Colonic mucosa (tissue), 4 donors: ENCODE data around the gene RASGRF2. TPM values are rescaled to one million over a fixed set of nuclear protein-coding genes. Genes with fewer than 3 reads are reported as not detected.

Experiments
- DNase-seq: peaks from one replicate; pipeline ENCODE4 v3.0.0-alpha.2; 2020
- H3K27ac ChIP-seq: fragments of 200-600 bp; one replicate; pipeline ENCODE4 v1.8.0; 2021
- H3K27me3 ChIP-seq: fragments of 200-600 bp; one replicate; pipeline ENCODE4 v1.8.0; 2021
- H3K36me3 ChIP-seq: fragments of 200-600 bp; one replicate; pipeline ENCODE4 v1.8.0; 2021
- H3K4me1 ChIP-seq: fragments of 200-600 bp; one replicate; pipeline ENCODE4 v1.8.0; 2021; ENCODE audit warnings: mild to moderate bottlenecking
- H3K4me3 ChIP-seq: fragments of 200-600 bp; one replicate; pipeline ENCODE4 v1.8.0; 2021
- H3K9ac ChIP-seq, 2 donors: one replicate each; pipeline ENCODE4 v1.7.0; 2013; ENCODE audit warnings: control low read depth in 2 of 2, low read depth in 2 of 2, low read length in 2 of 2
- H3K9me3 ChIP-seq: fragments of 200-600 bp; one replicate; pipeline ENCODE4 v1.8.0; 2021
- CTCF ChIP-seq: fragments of 200-600 bp; IDR thresholded peaks from one replicate; pipeline ENCODE4 v1.8.0; 2022; ENCODE audit warnings: antibody characterized with exemption, mild to moderate bottlenecking
- intact Hi-C: fragments of 100-400 bp; cut with DNase I; formaldehyde crosslinking; loops from one replicate; pipeline ENCODE4 v1.14.1; 2022
- total RNA-seq, 2 donors: library from RNA; stranded (reverse); fragmentation: NEBNext Ultra II Directional in 1 of 2; extraction: Animal tissue kit (Norgen Biotek cat#: 25700) in 1 of 2; gene quantifications; one replicate each; pipeline ENCODE4 v1.2.1, GENCODE V29; 2021
- donor health status: healthy.
- donor health status: DM: no; HTN: no; CAD: no.
- donor health status: DM: no; HTN: no; CAD: no.

Gene RASGRF2
- total RNA-seq, 2 donors from 2014 or later = 2.8 to 3.5 TPM

GRCh38 chr5:81020478-81021167 is 60.5 kb downstream of the RASGRF2 start:
- TF ChIP-seq CTCF = no peak
- H3K4me1 ChIP-seq = no peaks in the 10 kb centered on the region
- no peak overlapping the region for H3K27ac ChIP-seq
- no peaks in the 10 kb centered on the region for H3K27me3 ChIP-seq
- H3K9ac ChIP-seq = no peak overlapping the region
- H3K4me3 ChIP-seq = no peak overlapping the region
- DNase-seq = no peak
- H3K36me3 ChIP-seq = no peaks in the 10 kb centered on the region
- no peaks in the 10 kb centered on the region for H3K9me3 ChIP-seq
- intact Hi-C loops = no loop called here

- Histone ChIP-seq H3K27me3 (no peaks in the 10 kb centered on the region), H3K9me3 (no peaks in the 10 kb centered on the region), H3K4me3 (no peak overlapping the region), H3K4me1 (no peaks in the 10 kb centered on the region), H3K27ac (no peak overlapping the region), H3K36me3 (no peaks in the 10 kb centered on the region), H3K9ac (no peak overlapping the region)
- DNase-seq = no peak
- intact Hi-C loops = no loop called here
- TF ChIP-seq CTCF = no peak
Observed at GRCh38 chr5:81021486-81021885, 61.3 kb downstream of the RASGRF2 start.

GRCh38 chr5:81021951-81022687 is 62.0 kb downstream of the RASGRF2 start:
- Histone ChIP-seq H3K36me3 (no peaks in the 10 kb centered on the region), H3K27ac (no peak overlapping the region), H3K9ac (no peak overlapping the region), H3K27me3 (no peaks in the 10 kb centered on the region), H3K9me3 (no peaks in the 10 kb centered on the region), H3K4me1 (no peaks in the 10 kb centered on the region), H3K4me3 (no peak overlapping the region)
- no peak for TF ChIP-seq CTCF
- no peak for DNase-seq
- intact Hi-C loops = no loop called here

GRCh38 chr5:81022688-81023084 is 62.5 kb downstream of the RASGRF2 start:
- Histone ChIP-seq H3K4me1 (no peaks in the 10 kb centered on the region), H3K27me3 (no peaks in the 10 kb centered on the region), H3K4me3 (no peak overlapping the region), H3K27ac (no peak overlapping the region), H3K9me3 (no peaks in the 10 kb centered on the region), H3K9ac (no peak overlapping the region), H3K36me3 (no peaks in the 10 kb centered on the region)
- no peak for TF ChIP-seq CTCF
- no peak for DNase-seq
- intact Hi-C loops = no loop called here

- H3K4me3 ChIP-seq = no peak overlapping the region
- intact Hi-C loops = no loop called here
- TF ChIP-seq CTCF = no peak
- no peaks in the 10 kb centered on the region for H3K4me1 ChIP-seq
- H3K9me3 ChIP-seq = no peaks in the 10 kb centered on the region
- H3K27me3 ChIP-seq = no peaks in the 10 kb centered on the region
- no peaks in the 10 kb centered on the region for H3K36me3 ChIP-seq
- no peak overlapping the region for H3K27ac ChIP-seq
- H3K9ac ChIP-seq = no peak overlapping the region
- DNase-seq = no peak
Observed at GRCh38 chr5:81023261-81023970, 63.3 kb downstream of the RASGRF2 start.
